ENCODE measurements around the gene TSSK6. TPM values are rescaled to one million over a fixed set of nuclear protein-coding genes. Genes with fewer than 3 reads are reported as not detected.

The TSSK6 gene
- total and polyA plus RNA-seq, 2 experiments from 2014 or later = 0.63 to 4.9 TPM

DNA sequence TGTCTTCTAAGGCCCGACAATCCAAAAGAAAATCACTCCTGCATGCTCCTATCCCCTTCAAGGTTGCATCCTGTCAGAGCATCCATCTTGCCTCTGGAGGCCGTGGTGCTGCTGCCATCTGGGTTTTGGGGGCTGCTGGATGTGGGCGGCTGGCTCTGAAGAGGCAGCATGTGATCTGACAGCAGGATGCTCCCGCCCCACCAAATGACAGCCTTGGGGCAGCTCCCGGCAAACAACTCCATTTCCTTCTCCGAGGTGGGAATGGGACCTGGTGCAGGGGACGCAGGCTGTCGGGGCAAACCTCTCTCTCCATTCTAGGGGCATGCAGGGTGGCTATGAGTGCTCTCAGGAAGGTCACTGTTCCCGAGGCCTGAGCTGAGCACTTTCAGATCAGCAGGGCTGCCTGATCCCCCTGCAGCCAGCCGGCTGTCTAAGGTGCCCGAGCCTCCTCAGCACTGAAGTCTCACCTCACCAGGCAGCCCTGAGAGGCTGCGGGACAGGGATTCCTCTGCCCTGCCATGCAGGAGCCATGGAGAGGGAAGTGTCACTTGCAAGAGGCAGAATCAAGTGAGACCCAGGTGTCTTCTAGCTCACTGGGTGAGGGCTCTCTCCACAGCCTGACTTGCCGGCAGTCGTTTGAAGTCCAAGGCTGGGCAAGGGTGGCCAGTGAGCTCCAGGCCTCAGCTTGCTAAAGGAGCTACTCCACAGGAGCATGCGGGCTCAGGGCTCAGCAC lies 28.8 kb downstream of the TSSK6 start (continued):
- TF ChIP-seq ZNF462 (CRISPR knock-in tag; IDR thresholded peaks at IDR 0.05) = no peak
- TF ChIP-seq NANOG (IDR thresholded peaks at IDR 0.05; ENCODE audit: borderline replicate concordance) = no peak
- no peak for TF ChIP-seq EZH2phosphoT487 (IDR thresholded peaks at IDR 0.05; ENCODE audit: unreplicated experiment)
- TF ChIP-seq CREB1 (CRISPR knock-in tag; IDR thresholded peaks at IDR 0.05; ENCODE audit: low read depth) = no peak
- TF ChIP-seq CTCF (conservative IDR thresholded peaks at IDR 0.05; ENCODE audit: low read depth in 2 of 2) = no peak
- no peak for TF ChIP-seq ZNF331 (CRISPR knock-in tag; IDR thresholded peaks at IDR 0.05; ENCODE audit: low read depth)
- TF ChIP-seq, protein P1, sequence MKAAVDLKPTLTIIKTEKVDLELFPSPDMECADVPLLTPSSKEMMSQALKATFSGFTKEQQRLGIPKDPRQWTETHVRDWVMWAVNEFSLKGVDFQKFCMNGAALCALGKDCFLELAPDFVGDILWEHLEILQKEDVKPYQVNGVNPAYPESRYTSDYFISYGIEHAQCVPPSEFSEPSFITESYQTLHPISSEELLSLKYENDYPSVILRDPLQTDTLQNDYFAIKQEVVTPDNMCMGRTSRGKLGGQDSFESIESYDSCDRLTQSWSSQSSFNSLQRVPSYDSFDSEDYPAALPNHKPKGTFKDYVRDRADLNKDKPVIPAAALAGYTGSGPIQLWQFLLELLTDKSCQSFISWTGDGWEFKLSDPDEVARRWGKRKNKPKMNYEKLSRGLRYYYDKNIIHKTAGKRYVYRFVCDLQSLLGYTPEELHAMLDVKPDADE (IDR thresholded peaks at IDR 0.05) = no peak
- TF ChIP-seq REST (IDR thresholded peaks at IDR 0.05; ENCODE audit: unreplicated experiment) = no peak
- no peak for TF ChIP-seq STAT1 (IDR thresholded peaks at IDR 0.05; ENCODE audit: unreplicated experiment)
- TF ChIP-seq POLR2AphosphoS5 (IDR thresholded peaks at IDR 0.05; ENCODE audit: low read depth) = no peak
- TF ChIP-seq ZNF114 (CRISPR knock-in tag; IDR thresholded peaks at IDR 0.05) = no peak
- no peak for TF ChIP-seq JUNB (IDR thresholded peaks at IDR 0.05; ENCODE audit: unreplicated experiment)

All from GM23338 (cell line).